DMS53 treated with DMSO at 0.1 percent for 48 hours (cell line): ENCODE results near the gene HOXA11.

ENCODE experiments used
- DNase-seq: peaks from one replicate; lab custom pipeline; 2025; ENCODE audit not compliant: unreplicated experiment; lab: John Stamatoyannopoulos, UW

Gene HOXA11

GRCh38 chr7:27207348-27207985, 22.4 kb upstream of the HOXA11 start:
- DNase-seq: no peak

- no peak for DNase-seq
Measured at GRCh38 chr7:27205325-27206280, 20.6 kb upstream of the HOXA11 start.

- DNase-seq: no peak
Measured at GRCh38 chr7:27204851-27205322, 19.9 kb upstream of the HOXA11 start.

GRCh38 chr7:27203964-27204594, 19.0 kb upstream of the HOXA11 start:
- DNase-seq: no peak

- DNase-seq: no peak
Measured at GRCh38 chr7:27203365-27203953, 18.4 kb upstream of the HOXA11 start.

GRCh38 chr7:27202862-27203134, 17.8 kb upstream of the HOXA11 start:
- DNase-seq: no peak

GRCh38 chr7:27202018-27202861, 17.2 kb upstream of the HOXA11 start:
- no peak for DNase-seq

GRCh38 chr7:27201580-27202017, 16.6 kb upstream of the HOXA11 start:
- DNase-seq: no peak

GRCh38 chr7:27200761-27201579, 15.9 kb upstream of the HOXA11 start:
- no peak for DNase-seq

GRCh38 chr7:27199849-27200760, 15.1 kb upstream of the HOXA11 start, which contains the start of gene HOXA13:
Gene HOXA13 (minus strand): TSS chr7:27200091. CDS start chr7:27200077, 14 bp downstream.
- peak; percentile 43 for DNase-seq

- no peak for DNase-seq
Measured at GRCh38 chr7:27198871-27199801, 14.1 kb upstream of the HOXA11 start.

- DNase-seq: no peak
Measured at GRCh38 chr7:27198138-27198841, 13.3 kb upstream of the HOXA11 start.

- DNase-seq: peak; percentile 67
Measured at GRCh38 chr7:27197137-27198042, 12.4 kb upstream of the HOXA11 start.

GRCh38 chr7:27196287-27196767, 11.3 kb upstream of the HOXA11 start:
- DNase-seq: peak; percentile 91

- DNase-seq: no peak
Measured at GRCh38 chr7:27194686-27195379, 9.8 kb upstream of the HOXA11 start.
